ENCODE data around the gene DUX4.
"Not testable (repeated sequence)": the region's sequence is repeated elsewhere in the genome, so short reads cannot be mapped to it uniquely, and the experiment has no call there.

Gene DUX4

DNA sequence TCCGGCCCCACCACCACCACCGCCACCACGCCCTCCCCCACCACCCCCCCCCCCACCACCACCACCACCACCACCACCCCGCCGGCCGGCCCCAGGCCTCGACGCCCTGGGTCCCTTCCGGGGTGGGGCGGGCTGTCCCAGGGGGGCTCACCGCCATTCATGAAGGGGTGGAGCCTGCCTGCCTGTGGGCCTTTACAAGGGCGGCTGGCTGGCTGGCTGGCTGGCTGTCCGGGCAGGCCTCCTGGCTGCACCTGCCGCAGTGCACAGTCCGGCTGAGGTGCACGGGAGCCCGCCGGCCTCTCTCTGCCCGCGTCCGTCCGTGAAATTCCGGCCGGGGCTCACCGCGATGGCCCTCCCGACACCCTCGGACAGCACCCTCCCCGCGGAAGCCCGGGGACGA, at the start of gene DUX4:
TSS of gene DUX4 (plus strand) at position 347 of the 400 bp plus-strand sequence. CDS start at position 347, 0 bp downstream.
- DNase-seq, result not testable (repeated sequence)

- not testable (repeated sequence) for DNase-seq
Observed at GRCh38 chr4:190175436-190175835, 1.9 kb downstream of the DUX4 start.

GRCh38 chr4:190177727-190178605, 4.4 kb downstream of the DUX4 start:
- not testable (repeated sequence) for DNase-seq

DNA sequence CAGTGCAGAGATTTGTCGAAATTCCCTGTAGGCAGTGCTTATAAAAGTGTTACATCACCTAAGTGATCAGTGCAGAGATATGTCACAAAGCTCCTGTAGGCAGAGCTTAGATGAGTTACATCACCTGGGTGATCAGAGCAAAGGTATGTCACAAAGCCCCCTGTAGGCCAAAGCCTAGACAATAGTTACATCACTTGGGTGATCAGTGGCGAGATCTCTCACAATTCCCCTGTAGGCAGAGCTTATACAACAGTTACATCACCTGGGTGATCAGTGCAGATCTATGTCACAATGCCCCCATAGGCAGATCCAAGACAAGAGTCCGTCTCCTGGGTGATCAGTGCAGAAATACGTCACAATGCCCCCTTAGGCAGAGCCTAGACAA, 5.0 kb downstream of the DUX4 start:
- DNase-seq, result not testable (repeated sequence)

DNA sequence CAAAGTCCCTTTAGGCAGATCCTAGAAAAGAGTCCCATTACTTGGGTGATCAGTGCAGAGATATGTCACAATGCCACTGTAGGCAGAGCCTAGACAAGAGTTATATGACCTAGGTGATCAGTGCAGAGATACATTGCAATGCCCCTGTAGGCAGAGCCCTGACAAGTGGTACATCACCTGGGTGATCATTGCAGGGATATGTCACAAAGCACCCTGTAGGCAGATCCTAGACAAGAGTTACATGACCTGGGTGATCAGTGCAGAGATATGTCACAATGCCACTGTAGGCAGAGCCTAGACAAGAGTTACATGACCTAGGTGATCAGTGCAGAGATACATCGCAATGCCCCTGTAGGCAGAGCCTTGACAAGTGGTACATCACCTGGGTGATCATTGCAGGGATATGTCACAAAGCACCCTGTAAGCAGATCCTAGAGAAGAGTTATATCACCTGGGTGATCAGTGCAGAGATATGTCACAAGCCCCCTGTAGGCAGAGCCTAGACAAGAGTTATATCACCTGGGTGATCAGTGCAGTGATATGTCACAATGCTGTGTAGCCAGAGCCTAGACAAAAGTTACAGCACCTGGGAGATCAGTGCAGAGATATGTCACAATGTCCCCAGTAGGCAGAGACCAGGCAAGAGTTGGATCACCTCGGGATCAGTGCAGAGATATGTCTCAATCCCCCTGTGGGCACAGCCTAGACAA, 5.6 kb downstream of the DUX4 start:
- DNase-seq, result not testable (repeated sequence)

DNA sequence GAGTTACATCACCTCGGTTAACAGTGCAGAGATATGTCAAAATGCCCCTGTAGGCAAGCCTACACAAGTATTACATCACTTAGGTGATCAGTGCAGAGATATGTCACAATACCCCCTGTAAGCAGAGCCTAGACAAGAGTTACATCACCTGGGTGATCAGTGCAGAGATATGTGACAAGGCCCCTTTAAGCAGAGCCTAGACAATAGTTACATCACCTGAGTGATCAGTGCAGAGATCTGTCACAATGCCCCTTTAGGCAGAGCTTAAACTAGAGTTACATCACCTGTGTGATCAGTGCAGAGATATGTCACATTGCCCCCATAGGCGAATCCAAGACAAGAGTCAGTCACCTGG, 6.1 kb downstream of the DUX4 start:
- not testable (repeated sequence) for DNase-seq

DNA sequence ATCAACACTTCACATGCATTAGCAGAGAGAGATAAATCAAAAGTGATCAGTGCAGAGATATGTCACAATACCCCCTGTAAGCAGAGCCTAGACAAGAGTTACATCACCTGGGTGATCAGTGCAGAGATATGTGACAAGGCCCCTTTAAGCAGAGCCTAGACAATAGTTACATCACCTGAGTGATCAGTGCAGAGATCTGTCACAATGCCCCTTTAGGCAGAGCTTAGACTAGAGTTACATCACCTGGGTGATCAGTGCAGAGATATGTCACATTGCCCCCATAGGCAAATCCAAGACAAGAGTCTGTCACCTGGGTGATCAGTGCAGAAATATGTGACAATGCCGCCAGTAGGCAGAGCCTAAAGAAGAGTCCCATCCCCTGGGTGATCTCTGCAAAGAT, 7.4 kb downstream of the DUX4 start:
- DNase-seq, result not testable (repeated sequence)

DNA sequence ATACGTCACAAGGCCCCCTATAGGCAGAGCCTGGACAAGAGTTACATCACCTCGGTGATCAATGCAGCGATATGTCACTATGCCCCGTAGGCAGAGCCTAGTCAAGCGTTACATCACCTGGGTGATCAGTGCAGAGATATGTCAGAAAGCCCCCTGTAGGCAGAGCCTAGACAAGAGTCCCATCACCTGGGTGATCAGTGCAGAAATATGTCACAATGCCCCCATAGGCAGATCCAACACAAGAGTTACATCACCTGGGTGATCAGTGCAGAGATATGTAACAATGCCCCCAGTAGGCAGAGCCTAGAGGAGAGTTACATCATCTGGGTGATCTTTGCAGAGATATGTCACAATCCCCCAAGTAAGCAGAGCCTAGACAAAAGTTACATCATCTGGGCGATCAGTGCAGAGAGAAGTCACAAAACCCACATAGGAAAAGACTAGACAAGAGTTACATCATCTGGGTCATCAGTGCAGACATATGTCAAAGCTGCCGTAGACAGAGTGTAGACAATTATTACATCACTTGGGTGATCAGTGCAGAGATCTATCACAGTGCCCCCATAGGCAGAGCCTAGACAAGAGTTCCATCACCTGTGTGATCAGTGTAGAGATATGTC, 8.0 kb downstream of the DUX4 start:
- not testable (repeated sequence) for DNase-seq

- not testable (repeated sequence) for DNase-seq
Observed at GRCh38 chr4:190203510-190203909, 29.9 kb downstream of the DUX4 start.
